Type B pancreatic cell (in vitro differentiated cells): Measurements from ENCODE around the gene DGLUCY. TPM values are rescaled to one million over a fixed set of nuclear protein-coding genes. Genes with fewer than 3 reads are reported as not detected.

Source experiments
- DNase-seq: peaks from one replicate; pipeline ENCODE4 v3.0.0; 2021; ENCODE audit warnings: mixed read lengths; ENCODE audit not compliant: unreplicated experiment; ENCODE audit errors: extremely low spot score
- H3K27ac Mint-ChIP-seq: 2 replicates; pipeline ENCODE4 v1.8.0; 2021; ENCODE audit warnings: mild to moderate bottlenecking, mixed read lengths
- H3K27me3 Mint-ChIP-seq: 2 replicates; pipeline ENCODE4 v1.8.0; 2021; ENCODE audit warnings: mixed read lengths
- H3K36me3 Mint-ChIP-seq: 2 replicates; pipeline ENCODE4 v1.8.0; 2021; ENCODE audit warnings: mixed read lengths
- H3K4me1 Mint-ChIP-seq: one replicate; pipeline ENCODE4 v1.8.0; 2021; ENCODE audit warnings: mixed read lengths; ENCODE audit not compliant: unreplicated experiment
- H3K4me3 Mint-ChIP-seq: 2 replicates; pipeline ENCODE4 v1.8.0; 2021; ENCODE audit warnings: mild to moderate bottlenecking, mixed read lengths
- H3K9me3 Mint-ChIP-seq: 2 replicates; pipeline ENCODE4 v1.8.0; 2021; ENCODE audit warnings: mixed read lengths
- CTCF ChIP-seq: fragments of 200-600 bp; sonication (generic); conservative IDR thresholded peaks from 2 replicates; pipeline ENCODE4 v1.5.0; 2021; ENCODE audit warnings: antibody characterized with exemption, mild to moderate bottlenecking
- total RNA-seq: library from RNA; stranded (reverse); gene quantifications from 2 replicates; pipeline ENCODE4 v1.2.1, GENCODE V29; 2021; ENCODE audit warnings: low replicate concordance

The DGLUCY gene
- total RNA-seq, 1 donor from 2014 or later = 37.5 TPM

GRCh38 chr14:91144425-91145145, 30.7 kb downstream of the DGLUCY start:
- DNase-seq = no peak
- Mint-ChIP-seq H3K27me3 (no peaks in the 10 kb centered on the region), H3K9me3 (no peaks in the 10 kb centered on the region), H3K27ac (no peak overlapping the region), H3K4me3 (no peak overlapping the region), H3K4me1 (peaks cover 26% of the 10 kb centered on the region), H3K36me3 (peaks cover 18% of the 10 kb centered on the region)
- no peak for TF ChIP-seq CTCF

- TF ChIP-seq CTCF = no peak
- H3K27ac Mint-ChIP-seq = no peak overlapping the region
- no peak for DNase-seq
- no peaks in the 10 kb centered on the region for H3K27me3 Mint-ChIP-seq
- H3K4me3 Mint-ChIP-seq = no peak overlapping the region
- peaks cover 18% of the 10 kb centered on the region for H3K36me3 Mint-ChIP-seq
- peaks cover 21% of the 10 kb centered on the region for H3K4me1 Mint-ChIP-seq
- no peaks in the 10 kb centered on the region for H3K9me3 Mint-ChIP-seq
Measured at GRCh38 chr14:91145391-91146160, 31.7 kb downstream of the DGLUCY start.

GRCh38 chr14:91146661-91147060, 32.8 kb downstream of the DGLUCY start:
- Mint-ChIP-seq H3K9me3 (no peaks in the 10 kb centered on the region), H3K36me3 (peaks cover 21% of the 10 kb centered on the region), H3K4me1 (peaks cover 21% of the 10 kb centered on the region), H3K27ac (no peak overlapping the region), H3K27me3 (no peaks in the 10 kb centered on the region), H3K4me3 (no peak overlapping the region)
- TF ChIP-seq CTCF = no peak
- DNase-seq = no peak

- Mint-ChIP-seq H3K36me3 (peaks cover 9% of the 10 kb centered on the region), H3K27ac (no peak overlapping the region), H3K27me3 (no peaks in the 10 kb centered on the region), H3K4me3 (no peak overlapping the region), H3K9me3 (no peaks in the 10 kb centered on the region), H3K4me1 (peaks cover 16% of the 10 kb centered on the region)
- DNase-seq = no peak
- TF ChIP-seq CTCF = no peak
Measured at GRCh38 chr14:91149462-91149861, 35.6 kb downstream of the DGLUCY start.

GRCh38 chr14:91152499-91152898, 38.6 kb downstream of the DGLUCY start:
- no peak overlapping the region for H3K27ac Mint-ChIP-seq
- peaks cover 27% of the 10 kb centered on the region for H3K4me1 Mint-ChIP-seq
- no peak for DNase-seq
- no peak for TF ChIP-seq CTCF
- H3K9me3 Mint-ChIP-seq = no peaks in the 10 kb centered on the region
- H3K27me3 Mint-ChIP-seq = no peaks in the 10 kb centered on the region
- H3K36me3 Mint-ChIP-seq = peaks cover 6% of the 10 kb centered on the region
- no peak overlapping the region for H3K4me3 Mint-ChIP-seq
